ENCODE results near the gene PVALEF.

PVALEF gene

GRCh38 chr17:81192386-81193050 lies 27.2 kb downstream of the PVALEF start:
- FAIRE-seq, result no peak
- DNase-seq (ENCODE audit: insufficient read length, low spot score), result no peak
- no peak for TF ChIP-seq POU2F2 (IDR thresholded peaks at IDR 0.05; ENCODE audit: low read depth, low read length)
- no peak for TF ChIP-seq POLR2AphosphoS5 (IDR thresholded peaks at IDR 0.05; ENCODE audit: low read depth, low read length)
- no peak for TF ChIP-seq POLR2A (IDR thresholded peaks at IDR 0.05; ENCODE audit: low read depth, low read length)
- TF ChIP-seq TAF1 (IDR thresholded peaks at IDR 0.05; ENCODE audit: low read depth, low read length), result no peak
- TF ChIP-seq SPI1 (IDR thresholded peaks at IDR 0.05; ENCODE audit: low read depth, low read length), result no peak
- TF ChIP-seq PAX5 (IDR thresholded peaks at IDR 0.05; ENCODE audit: insufficient read depth, low read length, severe bottlenecking), result no peak

DNA sequence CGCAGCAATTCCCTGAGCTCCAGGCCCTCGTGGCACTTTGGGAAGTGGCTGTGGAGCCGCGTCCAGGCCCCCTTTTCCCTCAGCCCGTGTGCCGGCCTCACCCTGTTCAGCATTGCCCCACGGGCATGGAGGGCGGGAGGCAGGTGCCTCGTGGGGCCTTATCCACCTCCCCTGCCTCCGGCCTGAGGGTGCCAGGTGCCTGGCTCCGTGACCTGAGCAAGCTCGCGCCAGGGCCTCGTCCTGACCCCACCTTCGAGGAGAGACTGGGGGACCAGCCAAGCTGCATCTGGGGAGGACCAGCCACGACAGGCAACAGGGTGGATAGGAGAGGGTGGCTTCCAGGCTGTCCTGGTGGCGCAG lies 27.7 kb downstream of the PVALEF start:
- TF ChIP-seq POLR2AphosphoS5 (IDR thresholded peaks at IDR 0.05; ENCODE audit: low read depth, low read length) (no peak), PAX5 (IDR thresholded peaks at IDR 0.05; ENCODE audit: insufficient read depth, low read length, severe bottlenecking) (no peak), POU2F2 (IDR thresholded peaks at IDR 0.05; ENCODE audit: low read depth, low read length) (no peak), SPI1 (IDR thresholded peaks at IDR 0.05; ENCODE audit: low read depth, low read length) (no peak)
- no peak for DNase-seq (ENCODE audit: insufficient read length, low spot score)
- no peak for FAIRE-seq

DNA sequence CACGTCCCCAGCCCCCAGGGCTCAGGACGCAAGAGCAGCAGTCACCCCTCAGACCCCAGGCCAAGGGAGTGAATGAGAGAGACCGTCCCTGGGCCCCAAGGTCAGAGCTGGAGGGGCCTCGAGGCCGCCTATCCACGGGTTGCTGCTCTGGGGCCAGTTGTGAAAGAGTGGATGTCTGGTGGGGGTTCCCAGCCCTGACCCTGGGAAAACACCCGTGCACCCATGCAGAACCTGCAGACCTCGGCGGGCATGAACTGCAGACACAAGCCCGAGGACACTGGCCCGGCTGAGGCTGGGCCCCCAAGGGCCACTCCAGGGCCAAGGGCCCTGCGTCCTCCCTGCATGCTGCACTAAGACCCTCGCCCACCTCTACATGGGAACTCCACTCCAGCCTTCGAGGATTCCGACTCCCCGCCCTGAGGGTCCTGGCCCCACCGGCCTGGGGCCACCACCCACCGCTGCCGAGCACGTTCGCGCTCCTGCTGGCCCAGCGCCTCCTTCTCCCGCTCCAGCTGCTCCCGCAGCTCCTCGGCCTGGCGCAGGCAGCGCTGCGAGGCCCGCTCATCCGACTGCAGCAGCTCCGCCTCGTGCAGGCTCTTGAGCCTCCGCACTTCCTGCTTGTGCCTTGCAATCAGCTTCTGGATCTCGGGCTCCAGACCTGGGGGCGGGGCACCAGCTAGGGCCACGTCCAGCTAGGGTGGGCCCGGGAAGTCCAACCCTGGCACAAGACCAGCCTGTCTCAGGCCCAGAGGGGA lies 28.3 kb downstream of the PVALEF start:
- no peak for FAIRE-seq
- DNase-seq (ENCODE audit: insufficient read length, low spot score), result no peak
- TF ChIP-seq POLR2A (IDR thresholded peaks at IDR 0.05; ENCODE audit: low read depth, low read length) (no peak), TAF1 (IDR thresholded peaks at IDR 0.05; ENCODE audit: low read depth, low read length) (no peak), POLR2AphosphoS5 (IDR thresholded peaks at IDR 0.05; ENCODE audit: low read depth, low read length) (no peak), SPI1 (IDR thresholded peaks at IDR 0.05; ENCODE audit: low read depth, low read length) (no peak), PAX5 (IDR thresholded peaks at IDR 0.05; ENCODE audit: insufficient read depth, low read length, severe bottlenecking) (no peak), POU2F2 (IDR thresholded peaks at IDR 0.05; ENCODE audit: low read depth, low read length) (no peak)

DNA sequence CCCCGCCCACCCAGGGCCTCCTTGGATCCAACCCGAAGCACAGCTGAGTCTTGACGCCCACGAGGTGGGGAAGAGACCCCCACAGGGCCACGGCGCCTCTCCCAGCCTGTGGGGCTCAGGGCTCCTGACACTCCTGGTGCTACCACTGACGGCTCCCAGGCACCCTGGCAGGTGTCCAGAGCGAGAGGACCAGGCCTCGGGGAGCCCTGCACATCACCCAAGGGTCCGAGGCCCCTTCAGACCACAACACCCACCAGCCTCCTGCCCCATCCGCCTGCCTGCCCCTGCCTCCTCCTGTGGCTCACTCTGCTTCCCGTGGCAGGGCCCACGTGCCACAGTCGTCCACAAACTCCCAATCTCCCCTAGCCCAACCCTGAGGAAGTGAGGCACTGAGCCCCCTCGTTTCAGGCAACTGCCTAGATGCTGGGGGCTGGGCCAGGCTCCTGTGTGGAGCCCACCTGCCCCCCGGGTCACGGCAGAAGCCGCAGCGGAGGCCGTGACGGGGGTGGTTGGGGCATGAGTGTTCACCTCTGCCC lies 29.0 kb downstream of the PVALEF start:
- FAIRE-seq (no peak), DNase-seq (ENCODE audit: insufficient read length, low spot score) (no peak)
- TF ChIP-seq POLR2AphosphoS5 (IDR thresholded peaks at IDR 0.05; ENCODE audit: low read depth, low read length), result no peak
- TF ChIP-seq POU2F2 (IDR thresholded peaks at IDR 0.05; ENCODE audit: low read depth, low read length), result no peak
- no peak for TF ChIP-seq PAX5 (IDR thresholded peaks at IDR 0.05; ENCODE audit: insufficient read depth, low read length, severe bottlenecking)
- no peak for TF ChIP-seq POLR2A (IDR thresholded peaks at IDR 0.05; ENCODE audit: low read depth, low read length)
- no peak for TF ChIP-seq SPI1 (IDR thresholded peaks at IDR 0.05; ENCODE audit: low read depth, low read length)

GRCh38 chr17:81194941-81195901 lies 29.9 kb downstream of the PVALEF start:
- no peak for TF ChIP-seq POLR2AphosphoS5 (IDR thresholded peaks at IDR 0.05; ENCODE audit: low read depth, low read length)
- TF ChIP-seq PAX5 (IDR thresholded peaks at IDR 0.05; ENCODE audit: insufficient read depth, low read length, severe bottlenecking), result no peak
- no peak for TF ChIP-seq SPI1 (IDR thresholded peaks at IDR 0.05; ENCODE audit: low read depth, low read length)
- FAIRE-seq (no peak), DNase-seq (ENCODE audit: insufficient read length, low spot score) (no peak)

- TF ChIP-seq SPI1 (IDR thresholded peaks at IDR 0.05; ENCODE audit: low read depth, low read length) (no peak), PAX5 (IDR thresholded peaks at IDR 0.05; ENCODE audit: insufficient read depth, low read length, severe bottlenecking) (no peak), POU2F2 (IDR thresholded peaks at IDR 0.05; ENCODE audit: low read depth, low read length) (no peak), POLR2A (IDR thresholded peaks at IDR 0.05; ENCODE audit: low read depth, low read length) (no peak), TAF1 (IDR thresholded peaks at IDR 0.05; ENCODE audit: low read depth, low read length) (no peak), POLR2AphosphoS5 (IDR thresholded peaks at IDR 0.05; ENCODE audit: low read depth, low read length) (no peak)
- FAIRE-seq, result no peak
- DNase-seq (ENCODE audit: insufficient read length, low spot score), result no peak
Observed at GRCh38 chr17:81195941-81196495, 30.7 kb downstream of the PVALEF start.

GRCh38 chr17:81196505-81197408 lies 31.4 kb downstream of the PVALEF start:
- no peak for FAIRE-seq
- DNase-seq (ENCODE audit: insufficient read length, low spot score), result no peak
- TF ChIP-seq POLR2A (IDR thresholded peaks at IDR 0.05; ENCODE audit: low read depth, low read length) (no peak), PAX5 (IDR thresholded peaks at IDR 0.05; ENCODE audit: insufficient read depth, low read length, severe bottlenecking) (no peak), POU2F2 (IDR thresholded peaks at IDR 0.05; ENCODE audit: low read depth, low read length) (no peak), TAF1 (IDR thresholded peaks at IDR 0.05; ENCODE audit: low read depth, low read length) (no peak), POLR2AphosphoS5 (IDR thresholded peaks at IDR 0.05; ENCODE audit: low read depth, low read length) (no peak), SPI1 (IDR thresholded peaks at IDR 0.05; ENCODE audit: low read depth, low read length) (no peak)

DNA sequence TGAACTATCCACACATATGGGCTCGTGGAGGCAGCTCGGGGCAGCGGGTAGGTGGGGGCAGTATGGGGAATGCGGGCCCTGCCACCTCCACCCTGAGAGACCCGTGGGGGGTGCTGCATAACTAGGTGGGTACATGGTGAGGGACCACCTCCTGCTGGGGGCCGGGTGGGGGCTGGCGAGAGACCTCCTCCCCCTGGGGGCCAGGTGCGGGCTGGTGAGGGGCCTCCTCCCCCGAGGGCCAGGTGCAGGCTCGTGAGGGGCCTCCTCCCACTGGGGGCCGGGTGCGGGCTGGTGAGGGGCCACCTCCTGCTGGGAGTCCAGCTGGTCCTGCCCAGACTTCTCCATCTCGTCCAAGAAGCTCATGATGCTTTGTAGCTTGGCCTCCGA lies 32.1 kb downstream of the PVALEF start:
- DNase-seq (ENCODE audit: insufficient read length, low spot score) (no peak), FAIRE-seq (no peak)
- no peak for TF ChIP-seq POLR2AphosphoS5 (IDR thresholded peaks at IDR 0.05; ENCODE audit: low read depth, low read length)
- TF ChIP-seq POU2F2 (IDR thresholded peaks at IDR 0.05; ENCODE audit: low read depth, low read length), result no peak
- no peak for TF ChIP-seq TAF1 (IDR thresholded peaks at IDR 0.05; ENCODE audit: low read depth, low read length)
- TF ChIP-seq SPI1 (IDR thresholded peaks at IDR 0.05; ENCODE audit: low read depth, low read length), result no peak
- no peak for TF ChIP-seq POLR2A (IDR thresholded peaks at IDR 0.05; ENCODE audit: low read depth, low read length)
- no peak for TF ChIP-seq PAX5 (IDR thresholded peaks at IDR 0.05; ENCODE audit: insufficient read depth, low read length, severe bottlenecking)

Data from GM12891 (cell line).